ENCODE data around the gene BRSK2.

GRCh38 chr11:1391165-1392075, 1.7 kb downstream of the BRSK2 start:
- TF ChIP-seq ESRRG (CRISPR knock-in tag; IDR thresholded peaks at IDR 0.05) (no peak), PPARA (CRISPR knock-in tag; IDR thresholded peaks at IDR 0.05; ENCODE audit: borderline replicate concordance) (no peak), POU6F1 (CRISPR knock-in tag; IDR thresholded peaks at IDR 0.05; ENCODE audit: borderline replicate concordance, low read depth) (no peak), RARB (CRISPR knock-in tag; IDR thresholded peaks at IDR 0.05) (no peak), CSDC2 (CRISPR knock-in tag; IDR thresholded peaks at IDR 0.05) (no peak), ZFP30 (CRISPR knock-in tag; IDR thresholded peaks at IDR 0.05) (no peak), TCF4 (CRISPR knock-in tag; IDR thresholded peaks at IDR 0.05; ENCODE audit: borderline replicate concordance) (no peak), ZNF565 (CRISPR knock-in tag; conservative IDR thresholded peaks at IDR 0.05; ENCODE audit: low read depth) (no peak), ZFP3 (CRISPR knock-in tag; IDR thresholded peaks at IDR 0.05) (no peak), ARNTL (CRISPR knock-in tag; IDR thresholded peaks at IDR 0.05; ENCODE audit: borderline replicate concordance, low read depth) (no peak), CREB5 (CRISPR knock-in tag; IDR thresholded peaks at IDR 0.05; ENCODE audit: low read depth) (no peak), CSRNP3 (CRISPR knock-in tag; IDR thresholded peaks at IDR 0.05) (no peak)

All from SK-N-SH treated with all-trans-retinoic acid at 6 μM for 48 hours (cell line).